K562 (cell line): ENCODE results near the gene NBR1. TPM values are rescaled to one million over a fixed set of nuclear protein-coding genes. Genes with fewer than 3 reads are reported as not detected.

ENCODE experiments used
- ATAC-seq: fragments of 200-7000 bp; cut with Tn5 transposase; 3 replicates; pipeline ENCODE4 v1.9.1; 2020; ENCODE audit warnings: moderate library complexity
- BruUV-seq: library from RNA; stranded (reverse); fragments of 400-500 nt; replicated peaks from 2 replicates; lab custom pipeline; 2021; lab: Mats Ljungman, UMichigan
- CTCF ChIA-PET: fragments of 300-600 bp; formaldehyde crosslinking; extraction: SDS; loops from one replicate; lab custom pipeline; 2021; ENCODE audit warnings: low intra/inter-chr PET ratio; lab: Yijun Ruan, JAX
- POLR2A ChIA-PET: fragments of 300-600, 350-650 bp; sonication (Branson Sonifier 250); formaldehyde crosslinking; extraction: SDS; loops from one replicate; lab custom pipeline; 2021; ENCODE audit warnings: antibody characterized with exemption, inconsistent platforms; lab: Yijun Ruan, JAX
- DNase-seq, 4 experiments: peaks; one replicate each; pipeline versions ENCODE4 v3.0.0 to v3.0.0-alpha.2; 2011 to 2018; ENCODE audit warnings: low spot score in 3 of 4, mixed read lengths in 3 of 4; ENCODE audit errors: extremely low read depth in 1 of 4
- FAIRE-seq: peaks from 2 replicates; lab custom pipeline; 2011; peaks lifted over from hg19 to GRCh38; lab: Jason Lieb, UNC
- H2AFZ ChIP-seq: 2 replicates; pipeline ENCODE4 v1.6.0; 2011; ENCODE audit warnings: low read depth, low read length, control low read depth, inconsistent platforms
- H3K27ac ChIP-seq: fragments of 200-600 bp; 3 replicates; pipeline ENCODE4 v1.8.0; 2011; ENCODE audit warnings: low read depth, mild to moderate bottlenecking, control low read depth, inconsistent platforms, low read length, moderate library complexity, mixed read lengths; ENCODE audit errors: extremely low read depth
- H3K27me3 ChIP-seq, 2 experiments: fragments of 300-600 bp in 1 of 2; 2 replicates in 1 of 2; 3 replicates in 1 of 2; pipeline versions ENCODE4 v1.6.0 to v1.8.0; 2011; ENCODE audit warnings: inconsistent platforms in 2 of 2, low read length in 2 of 2, mild to moderate bottlenecking in 1 of 2, mixed read lengths in 1 of 2, moderate library complexity in 1 of 2; ENCODE audit not compliant: control insufficient read depth in 2 of 2, insufficient read depth in 2 of 2
- H3K36me3 ChIP-seq: fragments of 300-600 bp; 3 replicates; pipeline ENCODE4 v1.8.0; 2011; ENCODE audit warnings: mild to moderate bottlenecking, low read length, inconsistent platforms; ENCODE audit not compliant: control insufficient read depth, insufficient read depth
- H3K4me1 ChIP-seq, 2 experiments: fragments of 200-600 bp in 1 of 2; replicated peaks in 1 of 2; 2 replicates in 1 of 2; 3 replicates in 1 of 2; pipeline versions ENCODE4 v1.5.1 to v1.8.0; 2011; ENCODE audit warnings: inconsistent platforms in 2 of 2, low read length in 2 of 2, mild to moderate bottlenecking in 1 of 2, mixed read lengths in 1 of 2, moderate library complexity in 1 of 2; ENCODE audit not compliant: control insufficient read depth in 2 of 2, insufficient read depth in 2 of 2
- H3K4me2 ChIP-seq: 2 replicates; pipeline ENCODE4 v1.6.1; 2011; ENCODE audit warnings: low read length, control low read depth, inconsistent platforms, mixed read lengths; ENCODE audit not compliant: insufficient read depth
- H3K4me3 ChIP-seq: fragments of 200-600 bp; sonication (generic), shearing (Covaris generic); 2 replicates; pipeline ENCODE4 v1.5.1; 2016; ENCODE audit warnings: control low read depth, inconsistent platforms
- H3K79me2 ChIP-seq: fragments of 200-600 bp; 3 replicates; pipeline ENCODE4 v1.8.0; 2011; ENCODE audit warnings: low read length, inconsistent platforms; ENCODE audit not compliant: control insufficient read depth, insufficient read depth
- H3K9ac ChIP-seq, 2 experiments: 2 replicates each; pipeline versions ENCODE4 v1.6.0 to v1.6.1; 2011; ENCODE audit warnings: low read depth in 2 of 2, low read length in 2 of 2, control low read depth in 1 of 2, inconsistent platforms in 1 of 2, mild to moderate bottlenecking in 1 of 2, mixed read lengths in 1 of 2; ENCODE audit not compliant: insufficient read depth in 1 of 2
- H3K9me1 ChIP-seq: one replicate; pipeline ENCODE4 v1.6.0; 2011; ENCODE audit warnings: inconsistent platforms, mild to moderate bottlenecking, low read length, moderate library complexity; ENCODE audit not compliant: control insufficient read depth, insufficient read depth
- H3K9me3 ChIP-seq: replicated peaks from 2 replicates; pipeline ENCODE4 v1.5.1; 2011; ENCODE audit warnings: low read depth, low read length, inconsistent platforms; ENCODE audit not compliant: control insufficient read depth, insufficient read depth
- H4K20me1 ChIP-seq: replicated peaks from 2 replicates; pipeline ENCODE4 v1.6.1; 2011; ENCODE audit warnings: low read length, inconsistent platforms, mixed read lengths; ENCODE audit not compliant: control insufficient read depth, insufficient read depth
- C11orf30 ChIP-seq: fragments of 450-650 bp; IDR thresholded peaks from 2 replicates; pipeline ENCODE4 v1.6.1; 2016; ENCODE audit warnings: low read depth, mild to moderate bottlenecking
- DIDO1 ChIP-seq: fragments of 450-650 bp; IDR thresholded peaks from 2 replicates; pipeline ENCODE4 v1.6.1; 2016; ENCODE audit warnings: low read depth, missing biosample characterization, missing genetic modification characterization
- DPF2 ChIP-seq: fragments of 450-650 bp; IDR thresholded peaks from 2 replicates; pipeline ENCODE4 v1.6.1; 2016
- MAFF ChIP-seq: IDR thresholded peaks from 2 replicates; pipeline ENCODE4 v1.6.1; 2012; ENCODE audit warnings: low read length, improper control_type of control experiment
- MAFG ChIP-seq: fragments of 450-650 bp; conservative IDR thresholded peaks from 2 replicates; pipeline ENCODE4 v1.6.1; 2016; ENCODE audit warnings: missing genetic modification characterization, missing compliant biosample characterization
- MYBL2 ChIP-seq, 2 experiments: fragments of 450-650 bp in 1 of 2; sonication (generic) in 1 of 2; formaldehyde crosslinking in 1 of 2; IDR thresholded peaks; 2 replicates each; pipeline versions ENCODE4 v1.6.1 to v1.8.1; 2017 to 2022; ENCODE audit warnings: borderline replicate concordance in 1 of 2, inconsistent platforms in 1 of 2, low read depth in 1 of 2, mild to moderate bottlenecking in 1 of 2, missing genetic modification reagents in 1 of 2, moderate library complexity in 1 of 2
- PCBP1 ChIP-seq: fragments of 200-400 bp; formaldehyde crosslinking; IDR thresholded peaks from 2 replicates; pipeline ENCODE4 v1.6.1; 2018; ENCODE audit warnings: mild to moderate bottlenecking, low read depth, low read length; ENCODE audit not compliant: poor library complexity, severe bottlenecking
- TRIM28 ChIP-seq: fragments of 450-650 bp; IDR thresholded peaks from 2 replicates; pipeline ENCODE4 v1.6.1; 2017
- ZNF316 ChIP-seq: fragments of 450-650 bp; IDR thresholded peaks from 2 replicates; pipeline ENCODE4 v1.6.1; 2016
- ZNF583 ChIP-seq: fragments of 250-450 bp; sonication (Bioruptor Pico); IDR thresholded peaks from 2 replicates; pipeline ENCODE4 v1.4.0; 2020
- WGBS: fragments of 100-300 bp; shearing (Covaris generic); methylation state at CpG from one replicate; pipeline ENCODE4 v1.1.6; 2016; ENCODE audit warnings: low coverage, mixed read lengths; ENCODE audit not compliant: insufficient coverage; ENCODE audit errors: missing lambda C conversion rate; 5-methylcytosine and 5-hydroxymethylcytosine counted together
- in situ Hi-C: fragments of 300-500 bp; cut with MboI; formaldehyde crosslinking; loops from 4 replicates; pipeline ENCODE4 v1.15.0; 2018; ENCODE audit warnings: inconsistent platforms, mixed read lengths
- intact Hi-C: fragments of 100-400 bp; cut with micrococcal nuclease; formaldehyde crosslinking; loops from 2 replicates; pipeline ENCODE4 v1.14.2; 2022
- polyA plus RNA-seq, 8 experiments: library from polyadenylated mRNA; depleted of rRNA in 4 of 8; stranded (reverse) in 5 of 8; unstranded in 3 of 8; fragments of >200 nt; fragmentation: Nextera tagmentation in 2 of 8; fragmentation: Illumina TruSeq in 1 of 8; extraction: Ambion mirVana in 2 of 8; extraction: Trizol in 1 of 8; gene quantifications; 2 replicates each; pipeline versions ENCODE4 v1.2.1 to v1.2.3, GENCODE V29; 2011 to 2014; ENCODE audit warnings: inconsistent platforms in 1 of 8, missing spikeins in 1 of 8
- total RNA-seq, 7 experiments: library from RNA; depleted of rRNA in 6 of 7; stranded (reverse); fragments of >200 nt in 6 of 7; fragmentation: Illumina TruSeq in 2 of 7; extraction: Trizol in 2 of 7; gene quantifications; 2 replicates each; pipeline versions ENCODE4 v1.2.1 to v1.2.3, GENCODE V29; 2011 to 2021; ENCODE audit warnings: low replicate concordance in 1 of 7
- TF ChIP-seq, protein P1 (sequence below): fragments of 450-650 bp; IDR thresholded peaks from 2 replicates; pipeline ENCODE4 v1.6.1; 2016

NBR1 gene
- total and polyA plus RNA-seq, 9 of the 15 experiments (the other 6 are each of a cell fraction or from before 2014, with no cell fraction given): 4.2 to 70.1 (median 39.9) TPM

DNA sequence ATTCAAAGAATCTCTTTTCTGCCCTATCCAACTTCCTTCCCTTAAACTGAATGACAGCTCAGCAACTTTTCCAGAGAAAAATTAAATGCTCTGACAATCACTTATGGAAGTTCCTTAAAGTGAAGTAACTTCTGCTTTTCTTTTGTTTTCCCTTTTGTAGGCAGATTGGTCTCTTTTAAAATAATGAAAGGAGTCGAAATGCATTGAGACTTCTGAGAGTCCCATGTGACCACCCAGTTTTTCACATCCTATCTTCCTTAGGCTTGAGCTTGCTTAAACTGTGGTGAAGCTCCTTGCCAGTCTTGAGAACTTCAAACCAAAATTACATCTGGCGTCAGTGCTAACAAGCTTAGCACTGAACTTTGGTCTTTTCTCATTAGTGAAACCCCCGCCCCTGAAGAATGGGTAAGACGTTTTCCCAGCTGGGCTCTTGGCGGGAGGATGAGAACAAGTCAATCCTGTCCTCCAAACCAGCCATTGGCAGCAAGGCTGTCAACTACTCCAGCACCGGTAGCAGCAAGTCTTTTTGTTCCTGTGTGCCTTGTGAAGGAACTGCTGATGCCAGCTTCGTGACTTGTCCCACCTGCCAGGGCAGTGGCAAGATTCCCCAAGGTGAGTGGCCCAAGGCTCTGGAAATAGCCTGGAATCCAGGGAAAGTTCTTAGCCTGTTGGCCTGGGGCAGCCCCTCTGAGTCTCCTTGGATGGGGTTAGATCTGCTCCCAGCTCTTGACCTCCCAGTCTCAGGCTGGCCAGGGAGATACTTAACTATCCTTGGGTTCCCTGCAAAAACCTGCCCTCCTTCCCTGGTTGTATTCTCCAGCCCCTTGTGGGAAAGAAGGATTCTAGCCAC is 41.9 kb downstream of the NBR1 start:
- Histone ChIP-seq H2AFZ (no peak overlapping the region), H3K27ac (no peak overlapping the region), H3K9me1 (no peaks in the 10 kb centered on the region), H3K27me3 (no peaks in the 10 kb centered on the region), H3K4me3 (no peak overlapping the region), H3K9me3 (no peaks in the 10 kb centered on the region), H3K36me3 (peaks cover 16% of the 10 kb centered on the region; the same call in 2 of the 3 replicates), H3K4me1 (peaks cover 3 to 9% of the 10 kb centered on the region in 2 experiments; a peak in 2 of 5 replicates), H4K20me1 (no peaks in the 10 kb centered on the region)
- intact Hi-C loops: no loop called here
- ChIA-PET CTCF (interaction anchor here (0.5 kb wide), 1 partner anchor 30 kb away, joined by 4 read pairs; no protein-coding TSS in a partner anchor), POLR2A (interaction anchor here (0.6 to 4.3 kb wide), 7 partner anchors 10 to 389 kb away, joined by 3 to 23 read pairs (median 3); partner anchors contain the start of gene BECN1)
- no peak for FAIRE-seq
- 43% methylated on average over 7 of the region's 7 CpGs for WGBS
- BruUV-seq: no TSS peak
- in situ Hi-C loops: no loop called here
- no peak for ATAC-seq
- TF ChIP-seq MYBL2 (IDR thresholded peaks at IDR 0.05; ENCODE audit: low read depth): no peak
- no peak for TF ChIP-seq MYBL2 (CRISPR knock-in tag; IDR thresholded peaks at IDR 0.05; ENCODE audit: borderline replicate concordance)
- no peak for TF ChIP-seq PCBP1
- peak; percentile 33; the same call in 1 of the 2 replicates for TF ChIP-seq MAFF
- TF ChIP-seq C11orf30: peak; percentile 63
- TF ChIP-seq ZNF316: peak; percentile 69
- TF ChIP-seq, protein P1, sequence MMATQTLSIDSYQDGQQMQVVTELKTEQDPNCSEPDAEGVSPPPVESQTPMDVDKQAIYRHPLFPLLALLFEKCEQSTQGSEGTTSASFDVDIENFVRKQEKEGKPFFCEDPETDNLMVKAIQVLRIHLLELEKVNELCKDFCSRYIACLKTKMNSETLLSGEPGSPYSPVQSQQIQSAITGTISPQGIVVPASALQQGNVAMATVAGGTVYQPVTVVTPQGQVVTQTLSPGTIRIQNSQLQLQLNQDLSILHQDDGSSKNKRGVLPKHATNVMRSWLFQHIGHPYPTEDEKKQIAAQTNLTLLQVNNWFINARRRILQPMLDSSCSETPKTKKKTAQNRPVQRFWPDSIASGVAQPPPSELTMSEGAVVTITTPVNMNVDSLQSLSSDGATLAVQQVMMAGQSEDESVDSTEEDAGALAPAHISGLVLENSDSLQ: peak; percentile 24; the same call in 1 of the 2 replicates
- TF ChIP-seq DIDO1 (tag): no peak
- 0 out of 2 replicates have a peak, but pooled peaks have one; percentile 13 for TF ChIP-seq MAFG (tag)
- no peak for TF ChIP-seq ZNF583 (CRISPR knock-in tag)
- no peak for TF ChIP-seq TRIM28
- no peak for TF ChIP-seq DPF2
- TF ChIP-seq, all 486 proteins: peak for 5
- Histone ChIP-seq H3K79me2 (no peaks in the 10 kb centered on the region), H3K4me2 (no peak overlapping the region), H3K9ac (peak overlapping the region in 1 of 2 experiments; percentile 11; a peak in 1 of 4 replicates)
- no peak for DNase-seq
